HG03060 (cell line): ENCODE measurements around the gene CRTC3.
A peak's percentile ranks its signal among the peaks of the same experiment; 100 is the strongest.

ENCODE experiments used
- ATAC-seq: cut with Tn5 transposase; IDR thresholded peaks from one replicate; pipeline ENCODE4 v1.9.1; 2021; ENCODE audit warnings: low read depth, moderate number of reproducible peaks; ENCODE audit not compliant: unreplicated experiment

The CRTC3 gene

GRCh38 chr15:90691369-90691768, 161.6 kb downstream of the CRTC3 start:
- no peak for ATAC-seq

DNA sequence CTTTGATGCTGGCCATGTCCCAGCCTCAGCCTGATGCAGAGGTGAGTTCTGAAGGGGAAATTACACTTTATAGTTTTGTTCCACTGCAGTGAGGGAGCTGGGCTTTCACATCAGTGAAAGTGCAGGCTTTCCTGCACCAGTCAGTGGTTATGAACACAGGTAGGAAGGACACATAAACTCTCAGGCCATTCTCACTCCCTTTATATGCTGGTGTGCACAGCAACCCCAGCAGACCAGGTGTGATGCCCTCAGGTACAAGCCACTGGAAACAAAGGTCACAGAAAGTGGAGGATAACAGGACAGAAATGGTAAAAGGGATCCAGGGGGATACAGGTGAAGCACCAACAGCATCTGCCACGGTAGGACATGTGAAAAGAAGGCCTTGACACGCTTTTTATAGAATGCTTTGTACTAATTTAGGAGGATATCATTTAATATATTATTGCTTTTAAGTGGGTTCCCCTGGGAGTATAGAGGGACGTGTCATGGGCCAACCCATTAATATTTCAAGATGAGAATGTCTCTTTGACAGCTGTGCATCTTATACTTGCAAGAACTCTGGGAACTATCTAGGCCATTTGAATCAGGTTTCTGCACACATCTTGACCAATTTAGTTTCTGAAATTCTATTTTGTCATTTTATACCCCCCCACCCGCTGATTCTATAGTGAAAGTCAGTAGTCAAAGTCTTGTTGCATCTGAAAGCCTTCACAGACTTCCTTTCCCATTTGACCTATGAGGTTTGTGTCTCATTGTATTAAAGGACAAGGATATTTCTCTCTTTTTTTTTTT, 162.5 kb downstream of the CRTC3 start:
- peak; percentile 42 for ATAC-seq
